HepG2 (cell line): ENCODE results near the gene UBE2S. TPM values are rescaled to one million over a fixed set of nuclear protein-coding genes. Genes with fewer than 3 reads are reported as not detected.

ENCODE experiments used
- CSRNP2 ChIP-seq: sonication (generic); formaldehyde crosslinking; conservative IDR thresholded peaks from 2 replicates; pipeline ENCODE4 v1.8.0; 2022; ENCODE audit warnings: low read depth, missing genetic modification reagents
- DPF2 ChIP-seq: sonication (generic); formaldehyde crosslinking; IDR thresholded peaks from 2 replicates; pipeline ENCODE4 v1.4.0; 2020; ENCODE audit warnings: mild to moderate bottlenecking, low read depth, missing genetic modification reagents, borderline replicate concordance
- LRRFIP1 ChIP-seq: sonication (generic); formaldehyde crosslinking; conservative IDR thresholded peaks from 2 replicates; pipeline ENCODE4 v1.4.0; 2020; ENCODE audit warnings: missing genetic modification reagents
- MEIS1 ChIP-seq: sonication (generic); formaldehyde crosslinking; IDR thresholded peaks from 2 replicates; pipeline ENCODE4 v1.9.0; 2021; ENCODE audit warnings: mild to moderate bottlenecking, missing genetic modification reagents, moderate library complexity, borderline replicate concordance
- PRDM4 ChIP-seq: sonication (generic); formaldehyde crosslinking; IDR thresholded peaks from 2 replicates; pipeline ENCODE4 v1.9.0; 2021; ENCODE audit warnings: missing genetic modification reagents, borderline replicate concordance
- THAP11 ChIP-seq: IDR thresholded peaks from 2 replicates; pipeline ENCODE4 v1.6.1; 2016; ENCODE audit warnings: missing biosample characterization, missing genetic modification reagents
- TSC22D2 ChIP-seq: sonication (generic); formaldehyde crosslinking; IDR thresholded peaks from 2 replicates; pipeline ENCODE4 v1.5.1; 2020; ENCODE audit warnings: missing genetic modification reagents, mild to moderate bottlenecking, borderline replicate concordance
- ZKSCAN5 ChIP-seq: sonication (generic); formaldehyde crosslinking; IDR thresholded peaks from 2 replicates; pipeline ENCODE4 v1.5.1; 2020; ENCODE audit warnings: mild to moderate bottlenecking, missing genetic modification reagents
- ZNF383 ChIP-seq: sonication (generic); formaldehyde crosslinking; IDR thresholded peaks from 2 replicates; pipeline ENCODE4 v1.4.0; 2020; ENCODE audit warnings: missing genetic modification reagents, mild to moderate bottlenecking, borderline replicate concordance
- ZNF407 ChIP-seq: sonication (generic); formaldehyde crosslinking; IDR thresholded peaks from one replicate; pipeline ENCODE4 v1.5.1; 2020; ENCODE audit warnings: mild to moderate bottlenecking, missing genetic modification reagents; ENCODE audit errors: not compliant biosample characterization
- ZNF724P ChIP-seq: sonication (generic); formaldehyde crosslinking; IDR thresholded peaks from 2 replicates; pipeline ENCODE4 v1.8.0; 2022; ENCODE audit warnings: missing genetic modification reagents, borderline replicate concordance
- ZNF841 ChIP-seq: sonication (generic); formaldehyde crosslinking; IDR thresholded peaks from 2 replicates; pipeline ENCODE4 v1.8.1; 2023; ENCODE audit warnings: missing genetic modification reagents, borderline replicate concordance
- polyA plus RNA-seq, 8 experiments: library from polyadenylated mRNA; depleted of rRNA in 3 of 8; stranded (reverse) in 7 of 8; unstranded in 1 of 8; fragments of >200 nt; fragmentation: Illumina TruSeq in 4 of 8; extraction: Trizol in 4 of 8; gene quantifications; 2 replicates each; pipeline versions ENCODE4 v1.2.1 to v1.2.3, GENCODE V29; 2011 to 2016; ENCODE audit warnings: low read depth in 4 of 8, missing spikeins in 1 of 8, mixed read lengths in 1 of 8; ENCODE audit not compliant: insufficient read depth in 1 of 8
- total RNA-seq, 5 experiments: library from RNA; depleted of rRNA; stranded (reverse); fragments of >200 nt; fragmentation: Illumina TruSeq; extraction: Trizol; gene quantifications; 2 replicates each; pipeline ENCODE4 v1.2.3, GENCODE V29; 2016; ENCODE audit warnings: low read depth in 1 of 5

Gene UBE2S
- total and polyA plus RNA-seq, 2 of the 13 experiments (the other 11 are each of a cell fraction or from before 2014, with no cell fraction given), result 32.2 to 39.3 TPM

GRCh38 chr19:55385724-55386492, 21.7 kb downstream of the UBE2S start, which contains the start of gene RPL28 (continued):
- peak; percentile 84 for TF ChIP-seq TSC22D2
- TF ChIP-seq PRDM4 (CRISPR knock-in tag), result no peak
- no peak for TF ChIP-seq ZNF383 (CRISPR knock-in tag)
- 0 out of 2 replicates have a peak, but pooled peaks have one; percentile 21 for TF ChIP-seq ZKSCAN5 (CRISPR knock-in tag)
- TF ChIP-seq THAP11 (CRISPR knock-in tag), result peak; percentile 90
- no peak for TF ChIP-seq CSRNP2 (CRISPR knock-in tag)
- TF ChIP-seq ZNF841 (CRISPR knock-in tag), result no peak
- TF ChIP-seq LRRFIP1 (CRISPR knock-in tag), result no peak
- TF ChIP-seq ZNF724P, result peak; percentile 78; the same call in 1 of the 2 replicates
- no peak for TF ChIP-seq ZNF407 (CRISPR knock-in tag)
- no peak for TF ChIP-seq MEIS1 (CRISPR knock-in tag)
- no peak for TF ChIP-seq DPF2 (CRISPR knock-in tag)
